DOHH2 (cell line): Measurements from ENCODE around the gene CACNA2D1.

Source experiments
- H3F3A ChIP-seq: fragments of 200-600 bp; sonication (generic), shearing (Covaris generic); 2 replicates; pipeline ENCODE4 v1.6.0; 2016; ENCODE audit warnings: antibody characterized with exemption, mild to moderate bottlenecking; ENCODE audit not compliant: control insufficient read depth, insufficient read depth
- H3K27ac ChIP-seq: fragments of 200-600 bp; sonication (generic); 2 replicates; pipeline ENCODE4 v1.5.1; 2014; ENCODE audit warnings: low read depth, mild to moderate bottlenecking, low read length, moderate library complexity
- H3K27me3 ChIP-seq: fragments of 200-600 bp; sonication (generic); 2 replicates; pipeline ENCODE4 v1.6.1; 2014; ENCODE audit warnings: mild to moderate bottlenecking, low read length, mixed read lengths; ENCODE audit not compliant: control insufficient read depth
- H3K36me3 ChIP-seq: fragments of 200-600 bp; sonication (generic); 2 replicates; pipeline ENCODE4 v1.6.1; 2014; ENCODE audit warnings: mild to moderate bottlenecking, low read length, moderate library complexity, mixed read lengths; ENCODE audit not compliant: control insufficient read depth
- H3K4me1 ChIP-seq: fragments of 200-600 bp; sonication (generic); 2 replicates; pipeline ENCODE4 v1.6.1; 2014; ENCODE audit warnings: mild to moderate bottlenecking, low read length, mixed read lengths; ENCODE audit not compliant: control insufficient read depth
- H3K4me2 ChIP-seq: fragments of 200-600 bp; sonication (generic); 2 replicates; pipeline ENCODE4 v1.6.0; 2014; ENCODE audit warnings: mild to moderate bottlenecking, low read length, moderate library complexity
- H3K4me3 ChIP-seq: fragments of 200-600 bp; sonication (generic); 2 replicates; pipeline ENCODE4 v1.5.1; 2014; ENCODE audit warnings: mild to moderate bottlenecking, low read length, mixed read lengths
- H3K79me2 ChIP-seq: fragments of 200-600 bp; sonication (generic); 2 replicates; pipeline ENCODE4 v1.6.1; 2014; ENCODE audit warnings: mild to moderate bottlenecking, low read length, mixed read lengths; ENCODE audit not compliant: control insufficient read depth
- H3K9me2 ChIP-seq: fragments of 200-600 bp; sonication (generic); replicated peaks from 2 replicates; pipeline ENCODE4 v1.6.1; 2014; ENCODE audit warnings: mild to moderate bottlenecking, low read length, mixed read lengths; ENCODE audit not compliant: control insufficient read depth
- H3K9me3 ChIP-seq: fragments of 200-600 bp; sonication (generic); 2 replicates; pipeline ENCODE4 v1.6.1; 2014; ENCODE audit warnings: antibody characterized with exemption, low read length, mixed read lengths; ENCODE audit not compliant: control insufficient read depth, insufficient read depth
- H4K20me1 ChIP-seq: fragments of 200-600 bp; sonication (generic); 2 replicates; pipeline ENCODE4 v1.6.0; 2014; ENCODE audit warnings: low read depth, mild to moderate bottlenecking, antibody characterized with exemption, low read length, moderate library complexity; ENCODE audit not compliant: control insufficient read depth, insufficient read depth
- EZH2phosphoT487 ChIP-seq: fragments of 200-600 bp; sonication (generic); IDR thresholded peaks from 2 replicates; pipeline ENCODE4 v1.6.1; 2017; ENCODE audit warnings: borderline replicate concordance, mild to moderate bottlenecking, antibody characterized with exemption, low read length, moderate library complexity, mixed read lengths
- TF ChIP-seq, protein P1 (sequence below): fragments of 200-600 bp; sonication (generic); IDR thresholded peaks from one replicate; pipeline ENCODE4 v1.5.1; 2014; ENCODE audit warnings: antibody characterized with exemption, mild to moderate bottlenecking, low read depth, low read length; ENCODE audit not compliant: poor library complexity, severe bottlenecking

Gene CACNA2D1

DNA sequence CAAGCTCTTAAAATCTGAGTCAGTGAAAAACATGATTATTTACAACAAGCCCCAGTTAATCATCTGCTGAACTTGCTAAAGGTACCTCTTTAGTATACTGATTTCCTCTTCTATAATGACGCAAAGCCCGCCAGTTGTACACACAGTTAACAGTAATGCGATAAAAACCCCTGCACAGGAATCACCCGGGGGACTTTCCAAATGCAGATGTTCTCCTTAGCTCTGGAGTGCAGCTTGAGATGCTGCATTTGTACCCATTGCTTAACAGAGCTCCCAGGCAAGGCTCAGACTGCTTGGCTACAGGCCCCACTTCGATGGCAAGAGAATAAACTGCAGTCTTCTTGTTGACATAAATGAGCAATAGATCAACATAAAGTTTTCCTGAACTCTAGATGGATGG lies 394.1 kb downstream of the CACNA2D1 start:
- H3K27ac ChIP-seq: no peak overlapping the region
- TF ChIP-seq, protein P1, sequence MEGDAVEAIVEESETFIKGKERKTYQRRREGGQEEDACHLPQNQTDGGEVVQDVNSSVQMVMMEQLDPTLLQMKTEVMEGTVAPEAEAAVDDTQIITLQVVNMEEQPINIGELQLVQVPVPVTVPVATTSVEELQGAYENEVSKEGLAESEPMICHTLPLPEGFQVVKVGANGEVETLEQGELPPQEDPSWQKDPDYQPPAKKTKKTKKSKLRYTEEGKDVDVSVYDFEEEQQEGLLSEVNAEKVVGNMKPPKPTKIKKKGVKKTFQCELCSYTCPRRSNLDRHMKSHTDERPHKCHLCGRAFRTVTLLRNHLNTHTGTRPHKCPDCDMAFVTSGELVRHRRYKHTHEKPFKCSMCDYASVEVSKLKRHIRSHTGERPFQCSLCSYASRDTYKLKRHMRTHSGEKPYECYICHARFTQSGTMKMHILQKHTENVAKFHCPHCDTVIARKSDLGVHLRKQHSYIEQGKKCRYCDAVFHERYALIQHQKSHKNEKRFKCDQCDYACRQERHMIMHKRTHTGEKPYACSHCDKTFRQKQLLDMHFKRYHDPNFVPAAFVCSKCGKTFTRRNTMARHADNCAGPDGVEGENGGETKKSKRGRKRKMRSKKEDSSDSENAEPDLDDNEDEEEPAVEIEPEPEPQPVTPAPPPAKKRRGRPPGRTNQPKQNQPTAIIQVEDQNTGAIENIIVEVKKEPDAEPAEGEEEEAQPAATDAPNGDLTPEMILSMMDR: no peak
- no peak for TF ChIP-seq EZH2phosphoT487

DNA sequence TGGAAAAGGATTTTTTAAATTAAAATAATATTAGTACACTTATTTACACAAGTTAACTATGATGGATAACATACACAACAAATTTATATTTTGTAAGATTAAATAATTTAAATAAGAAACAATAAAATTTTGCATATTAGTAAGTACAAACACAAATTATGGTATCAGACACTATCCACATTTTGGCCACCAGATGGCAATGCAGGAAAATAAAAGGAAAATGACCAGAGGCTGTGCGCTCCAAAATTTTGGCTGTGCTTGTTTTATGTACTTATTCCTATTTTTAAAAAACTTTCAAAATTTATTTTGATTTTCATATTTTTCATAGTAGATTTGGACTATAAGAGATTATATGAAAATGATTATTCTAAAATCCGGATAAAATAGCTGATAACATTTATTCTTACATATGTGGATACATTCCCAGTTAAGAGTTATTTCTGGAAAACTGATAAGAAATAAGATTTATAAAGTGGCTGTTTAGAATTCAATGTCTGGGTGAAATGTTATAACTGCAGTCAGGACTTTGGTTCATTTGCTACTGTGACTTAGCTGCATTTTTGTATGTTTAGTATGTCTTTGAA lies 399.0 kb downstream of the CACNA2D1 start:
- H3K4me2 ChIP-seq: no peak overlapping the region
- H3K27me3 ChIP-seq: no peaks in the 10 kb centered on the region; the same call in 1 of the 2 replicates
- no peaks in the 10 kb centered on the region for H3K9me3 ChIP-seq
- no peaks in the 10 kb centered on the region for H3K36me3 ChIP-seq
- H3K9me2 ChIP-seq: no peaks in the 10 kb centered on the region
- H4K20me1 ChIP-seq: no peaks in the 10 kb centered on the region
- TF ChIP-seq, protein P1: peak; percentile 36
- TF ChIP-seq EZH2phosphoT487: no peak
- H3F3A ChIP-seq: no peaks in the 10 kb centered on the region
- no peaks in the 10 kb centered on the region for H3K79me2 ChIP-seq
- H3K4me3 ChIP-seq: no peak overlapping the region
- no peaks in the 10 kb centered on the region for H3K4me1 ChIP-seq
- H3K27ac ChIP-seq: no peak overlapping the region

More for the DNA sequence above, 394.1 kb downstream of the CACNA2D1 start:
- H3F3A ChIP-seq: no peaks in the 10 kb centered on the region
- no peak overlapping the region for H3K4me3 ChIP-seq
- H3K4me2 ChIP-seq: no peak overlapping the region
- no peaks in the 10 kb centered on the region for H3K4me1 ChIP-seq
- H3K36me3 ChIP-seq: no peaks in the 10 kb centered on the region
- peaks cover 6% of the 10 kb centered on the region for H3K27me3 ChIP-seq
- H3K9me2 ChIP-seq: no peaks in the 10 kb centered on the region
- no peaks in the 10 kb centered on the region for H4K20me1 ChIP-seq
- no peaks in the 10 kb centered on the region for H3K9me3 ChIP-seq
- no peaks in the 10 kb centered on the region for H3K79me2 ChIP-seq

DNA sequence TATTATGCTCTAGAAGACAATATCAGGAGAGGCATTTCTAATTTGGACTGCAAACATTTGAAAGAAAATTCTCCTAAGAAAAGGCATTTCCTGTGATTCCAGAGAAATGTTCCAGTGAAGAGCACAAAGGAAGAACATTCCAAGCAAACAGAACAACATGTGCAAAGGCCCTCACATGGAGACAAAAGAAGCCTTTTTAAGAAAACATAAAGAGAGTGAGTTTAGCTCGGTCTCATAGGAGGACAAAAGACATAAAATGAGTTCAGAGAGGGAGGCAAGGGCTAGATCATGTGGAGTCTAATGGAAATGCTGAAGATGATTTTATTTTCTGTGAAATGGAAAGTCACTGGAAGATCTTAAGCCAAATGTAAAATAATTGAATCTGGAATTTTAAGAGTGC lies 404.0 kb downstream of the CACNA2D1 start:
- no peaks in the 10 kb centered on the region for H3F3A ChIP-seq
- TF ChIP-seq, protein P1: no peak
- no peak for TF ChIP-seq EZH2phosphoT487
- no peaks in the 10 kb centered on the region for H3K27me3 ChIP-seq

More for the DNA sequence above, 404.0 kb downstream of the CACNA2D1 start:
- H3K9me2 ChIP-seq: no peaks in the 10 kb centered on the region
- H3K9me3 ChIP-seq: no peaks in the 10 kb centered on the region
- H3K4me2 ChIP-seq: no peak overlapping the region
- no peak overlapping the region for H3K27ac ChIP-seq
- H3K4me3 ChIP-seq: no peak overlapping the region
- H3K36me3 ChIP-seq: no peaks in the 10 kb centered on the region
- no peaks in the 10 kb centered on the region for H3K4me1 ChIP-seq
- no peaks in the 10 kb centered on the region for H3K79me2 ChIP-seq
- H4K20me1 ChIP-seq: no peaks in the 10 kb centered on the region
